Central memory CD8-positive, alpha-beta T cell (primary cell): Measurements from ENCODE around the gene ZNF343.

Source experiments
- ATAC-seq: fragments of 150-1000 bp; cut with Tn5 transposase; replicated peaks from 2 replicates; pipeline ENCODE4 v1.10.0; 2022; ENCODE audit warnings: mild to moderate bottlenecking, moderate FRiP score, moderate number of reproducible peaks; ENCODE audit not compliant: poor library complexity, severe bottlenecking; ENCODE audit errors: extremely low read depth
- DNase-seq, 2 donors: peaks; one replicate each; pipeline ENCODE4 v3.0.0; 2021; ENCODE audit warnings: low spot score in 2 of 2
- H3K27ac Mint-ChIP-seq: one replicate; pipeline ENCODE4 v1.8.0; 2022; ENCODE audit warnings: low read depth, mild to moderate bottlenecking, moderate library complexity, mixed read lengths
- H3K27me3 Mint-ChIP-seq: one replicate; pipeline ENCODE4 v1.8.0; 2022; ENCODE audit warnings: mixed read lengths
- H3K36me3 Mint-ChIP-seq: one replicate; pipeline ENCODE4 v1.8.0; 2022; ENCODE audit warnings: mild to moderate bottlenecking, moderate library complexity, mixed read lengths; ENCODE audit not compliant: insufficient read depth
- H3K4me1 Mint-ChIP-seq: one replicate; pipeline ENCODE4 v1.8.0; 2022; ENCODE audit warnings: mixed read lengths
- H3K4me3 Mint-ChIP-seq: one replicate; pipeline ENCODE4 v1.8.0; 2022; ENCODE audit warnings: mild to moderate bottlenecking, moderate library complexity, mixed read lengths
- H3K9me3 Mint-ChIP-seq: one replicate; pipeline ENCODE4 v1.8.0; 2022; ENCODE audit warnings: mixed read lengths

The ZNF343 gene

DNA sequence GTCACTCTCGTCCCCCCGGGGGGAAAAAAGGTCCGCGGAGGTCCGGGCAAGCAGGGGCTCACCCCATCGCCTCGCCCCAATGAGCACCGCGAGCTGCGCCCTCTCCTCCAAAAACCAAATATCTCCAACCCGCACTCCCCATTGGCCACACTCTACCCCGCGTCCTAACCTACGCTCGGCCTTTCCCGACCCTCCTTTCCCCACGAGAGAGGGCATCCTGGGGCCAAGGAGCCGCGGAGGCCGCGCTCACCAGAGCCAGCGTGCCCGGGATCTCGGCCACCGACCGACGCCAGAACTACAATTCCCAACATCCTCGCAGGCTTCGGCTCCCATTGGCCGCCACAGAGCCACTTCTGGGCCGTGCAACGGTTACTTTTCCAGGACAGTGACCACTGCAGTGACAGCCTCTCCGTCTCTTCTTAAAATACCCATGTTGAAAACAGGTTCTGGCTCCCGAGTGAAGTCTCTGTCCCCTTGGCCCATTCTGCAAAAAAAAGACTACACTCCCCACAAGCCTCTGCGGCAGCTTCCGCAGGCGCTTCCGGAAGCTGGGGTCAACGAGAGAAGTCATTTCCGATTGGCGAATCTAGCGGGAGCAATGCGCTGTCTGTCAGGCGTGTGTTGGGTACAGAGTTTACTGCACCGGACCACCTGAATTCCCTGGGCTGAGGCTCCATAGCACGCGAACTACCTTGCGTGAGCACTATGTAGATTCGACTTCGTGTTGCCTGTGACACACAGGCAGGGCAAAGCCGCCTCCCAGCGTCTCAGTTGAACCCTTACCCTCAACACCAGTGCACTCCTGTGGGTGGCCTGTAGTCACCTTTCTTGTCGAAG lies at the start of gene ZNF343:
Gene ZNF343 (minus strand): TSS at position 285 of the 837 bp plus-strand sequence. CDS start 15,020 bp downstream, outside the sequence.
- peak within 1 kb of the TSS; percentile 95 for H3K27ac Mint-ChIP-seq
- ATAC-seq = peak; percentile 95
- peaks cover 7% of the 10 kb centered on the region for H3K36me3 Mint-ChIP-seq
- DNase-seq = peak; percentile 66 to 70
- H3K9me3 Mint-ChIP-seq = no peaks in the 10 kb centered on the region
- peaks cover 15% of the 10 kb centered on the region for H3K4me1 Mint-ChIP-seq
- peaks cover 10% of the 10 kb centered on the region for H3K27me3 Mint-ChIP-seq
- H3K4me3 Mint-ChIP-seq = peak within 1 kb of the TSS; percentile 96

DNA sequence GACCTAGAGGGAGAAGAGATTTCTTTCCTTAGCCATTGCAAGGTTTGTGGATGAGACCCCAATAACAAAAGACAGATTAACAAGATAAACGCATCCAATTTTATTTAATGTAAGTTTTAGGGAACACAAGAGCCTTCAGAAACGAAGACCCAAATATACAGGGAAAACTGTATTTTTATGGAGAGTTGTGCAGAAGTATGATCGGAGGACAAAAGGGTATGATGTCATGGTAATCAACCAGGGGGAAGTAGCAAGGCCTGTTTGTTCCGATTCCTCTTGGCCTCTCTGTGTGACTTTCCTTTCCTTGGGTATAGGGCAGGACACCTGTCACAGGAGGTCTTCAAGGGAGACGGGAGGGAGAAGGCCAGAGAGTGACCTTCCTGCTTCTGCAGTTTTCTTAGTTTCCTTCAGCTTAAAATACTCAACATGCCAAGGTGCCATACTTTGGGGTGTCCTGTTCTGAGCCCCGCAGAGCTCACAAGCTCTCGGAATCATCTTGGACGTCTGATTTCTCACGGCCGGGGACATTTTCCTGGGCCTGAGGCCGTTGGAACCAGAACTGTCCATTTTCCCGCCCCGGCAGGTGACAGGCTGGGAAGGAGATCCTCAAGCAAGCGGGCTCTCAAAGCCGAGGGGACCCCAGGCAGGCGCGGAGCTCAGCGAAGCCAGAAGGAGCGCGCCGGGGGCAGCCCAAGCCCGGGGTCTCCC lies 49.3 kb upstream of the ZNF343 start:
- no peak overlapping the region for H3K4me3 Mint-ChIP-seq
- no peaks in the 10 kb centered on the region for H3K9me3 Mint-ChIP-seq
- peaks cover 87% of the 10 kb centered on the region for H3K27me3 Mint-ChIP-seq
- DNase-seq = no peak
- no peak overlapping the region for H3K27ac Mint-ChIP-seq
- H3K4me1 Mint-ChIP-seq = no peaks in the 10 kb centered on the region
- no peak for ATAC-seq
- no peaks in the 10 kb centered on the region for H3K36me3 Mint-ChIP-seq

DNA sequence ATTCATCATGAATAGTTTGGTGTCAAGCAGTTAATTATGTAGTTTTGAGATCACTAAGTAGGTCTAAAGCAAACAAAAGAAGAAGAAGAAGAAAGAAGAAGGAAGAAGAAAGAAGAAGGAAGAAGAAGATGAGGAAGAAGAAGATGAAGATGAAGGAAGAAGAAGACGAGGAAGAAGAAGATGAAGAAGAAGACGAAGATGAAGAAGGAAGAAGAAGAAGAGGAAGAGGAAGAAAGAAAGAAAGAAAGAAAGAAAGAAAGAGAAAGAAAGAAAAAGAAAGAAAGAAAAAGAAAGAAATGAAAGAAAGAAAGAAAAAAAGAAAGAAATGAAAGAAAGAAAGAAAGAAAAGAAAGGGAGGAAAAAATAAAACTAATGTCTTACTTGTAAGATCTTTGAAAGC lies 36.9 kb upstream of the ZNF343 start:
- no peaks in the 10 kb centered on the region for H3K4me1 Mint-ChIP-seq
- H3K36me3 Mint-ChIP-seq = peaks cover 1% of the 10 kb centered on the region
- peaks cover 36% of the 10 kb centered on the region for H3K27me3 Mint-ChIP-seq
- no peak overlapping the region for H3K4me3 Mint-ChIP-seq
- ATAC-seq (no peak), DNase-seq (no peak)
- no peaks in the 10 kb centered on the region for H3K9me3 Mint-ChIP-seq
- no peak overlapping the region for H3K27ac Mint-ChIP-seq

DNA sequence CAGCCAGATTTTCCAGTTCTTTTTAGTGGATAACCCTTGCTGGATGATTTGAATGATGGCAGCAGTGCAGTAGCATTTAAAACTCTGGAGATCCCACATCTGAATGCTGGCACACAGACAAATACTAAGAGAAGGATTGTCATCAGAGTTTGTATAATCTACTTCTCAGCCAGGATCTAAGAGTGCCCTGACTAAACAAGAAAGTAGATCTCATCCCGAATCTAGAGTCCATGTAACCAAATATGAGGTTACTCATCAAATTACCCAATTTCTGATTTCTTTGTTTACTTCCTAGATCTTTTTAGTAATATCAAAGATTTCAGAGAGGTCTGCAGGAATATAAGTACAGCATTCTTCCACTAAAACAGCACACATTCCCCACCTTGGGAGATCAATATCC lies 35.5 kb upstream of the ZNF343 start:
- H3K27ac Mint-ChIP-seq = no peak overlapping the region
- no peak for ATAC-seq
- peaks cover 38% of the 10 kb centered on the region for H3K27me3 Mint-ChIP-seq
- no peak for DNase-seq
- H3K4me3 Mint-ChIP-seq = no peak overlapping the region
- no peaks in the 10 kb centered on the region for H3K9me3 Mint-ChIP-seq
- peaks cover 1% of the 10 kb centered on the region for H3K36me3 Mint-ChIP-seq
- H3K4me1 Mint-ChIP-seq = no peaks in the 10 kb centered on the region

DNA sequence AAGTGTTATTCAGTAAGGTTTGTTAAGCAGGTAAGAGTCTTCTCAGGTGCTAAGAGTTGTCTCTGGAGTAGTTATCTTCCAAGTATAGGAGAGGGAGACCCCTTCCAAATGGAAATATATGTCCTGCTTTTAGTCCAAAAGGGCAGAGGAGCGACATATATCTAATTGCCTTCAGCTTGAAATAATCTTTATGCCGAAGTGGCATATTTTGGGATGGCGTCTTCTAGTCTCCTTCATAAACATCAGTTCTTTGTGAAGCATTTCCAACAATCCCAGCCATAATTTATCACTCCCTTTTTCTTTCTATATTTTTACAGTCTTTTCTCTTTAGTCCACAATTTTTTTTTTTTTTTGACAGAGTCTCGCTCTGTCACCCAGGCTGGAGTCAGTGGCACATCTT lies 33.6 kb upstream of the ZNF343 start:
- Mint-ChIP-seq H3K27ac (no peak overlapping the region), H3K4me1 (no peaks in the 10 kb centered on the region), H3K27me3 (peaks cover 56% of the 10 kb centered on the region), H3K9me3 (no peaks in the 10 kb centered on the region), H3K4me3 (no peak overlapping the region), H3K36me3 (no peaks in the 10 kb centered on the region)
- ATAC-seq (no peak), DNase-seq (no peak)

DNA sequence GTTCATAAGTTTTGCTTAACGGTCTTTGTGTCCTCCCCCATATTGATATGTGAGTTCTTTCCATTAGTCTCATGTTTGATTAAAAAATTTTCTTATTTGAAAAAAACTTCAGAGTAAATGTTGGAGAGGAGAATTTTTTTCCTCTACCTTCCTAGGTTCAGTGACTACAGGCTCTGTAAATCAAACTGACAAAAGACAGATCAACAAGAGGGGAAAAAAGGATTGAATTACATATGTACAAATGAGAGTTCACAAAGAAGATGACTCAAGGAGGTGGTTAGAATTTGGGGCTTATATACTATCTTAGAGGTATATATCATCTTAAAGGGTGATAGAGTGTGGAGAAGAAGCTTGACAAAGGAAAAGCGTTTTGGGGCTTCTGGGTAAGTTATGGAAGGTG lies 33.2 kb upstream of the ZNF343 start:
- H3K4me1 Mint-ChIP-seq = no peaks in the 10 kb centered on the region
- no peaks in the 10 kb centered on the region for H3K36me3 Mint-ChIP-seq
- H3K4me3 Mint-ChIP-seq = no peak overlapping the region
- H3K27ac Mint-ChIP-seq = no peak overlapping the region
- ATAC-seq = no peak
- H3K27me3 Mint-ChIP-seq = peaks cover 60% of the 10 kb centered on the region
- H3K9me3 Mint-ChIP-seq = no peaks in the 10 kb centered on the region
- DNase-seq = no peak

DNA sequence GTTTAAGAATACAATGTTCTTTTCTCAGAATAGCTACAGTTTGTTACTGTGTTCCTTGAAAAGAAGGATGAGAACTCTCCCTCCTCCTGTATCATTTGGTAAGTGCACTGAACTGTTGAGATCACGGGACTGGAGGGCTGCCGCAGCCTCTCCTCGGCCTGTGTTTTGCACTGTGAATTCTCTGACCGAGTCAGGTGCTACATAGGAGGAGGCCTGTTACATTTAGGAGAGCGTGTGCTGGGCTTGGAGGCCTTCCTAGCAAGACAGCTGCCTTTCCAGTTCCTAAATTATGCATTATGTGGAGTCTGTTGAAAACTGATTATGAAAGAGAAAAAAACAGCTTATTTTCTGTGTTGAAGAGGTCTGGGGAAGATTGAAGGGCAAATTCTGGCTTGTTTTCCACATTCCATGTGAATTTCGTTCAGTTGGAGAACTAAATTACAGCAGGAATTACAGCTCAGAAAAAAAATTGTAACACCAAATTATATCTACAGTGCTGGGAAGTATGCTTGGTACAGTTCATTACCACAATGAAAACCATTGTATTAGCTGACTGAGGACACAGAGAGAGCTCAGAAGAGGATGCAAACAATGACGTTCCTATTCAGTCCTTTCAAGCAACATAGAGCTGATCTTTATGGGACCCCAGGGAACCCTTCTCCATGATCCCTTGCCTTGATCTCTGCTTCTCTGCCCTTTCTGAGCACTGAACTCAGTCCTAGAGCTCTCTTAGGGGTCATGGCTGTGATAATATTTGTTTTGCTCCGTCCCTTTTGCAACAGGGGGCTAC lies 30.4 kb upstream of the ZNF343 start:
- no peaks in the 10 kb centered on the region for H3K4me1 Mint-ChIP-seq
- H3K4me3 Mint-ChIP-seq = no peak overlapping the region
- H3K27me3 Mint-ChIP-seq = peaks cover 61% of the 10 kb centered on the region
- H3K9me3 Mint-ChIP-seq = no peaks in the 10 kb centered on the region
- no peak for ATAC-seq
- no peak overlapping the region for H3K27ac Mint-ChIP-seq
- no peak for DNase-seq
- H3K36me3 Mint-ChIP-seq = no peaks in the 10 kb centered on the region

DNA sequence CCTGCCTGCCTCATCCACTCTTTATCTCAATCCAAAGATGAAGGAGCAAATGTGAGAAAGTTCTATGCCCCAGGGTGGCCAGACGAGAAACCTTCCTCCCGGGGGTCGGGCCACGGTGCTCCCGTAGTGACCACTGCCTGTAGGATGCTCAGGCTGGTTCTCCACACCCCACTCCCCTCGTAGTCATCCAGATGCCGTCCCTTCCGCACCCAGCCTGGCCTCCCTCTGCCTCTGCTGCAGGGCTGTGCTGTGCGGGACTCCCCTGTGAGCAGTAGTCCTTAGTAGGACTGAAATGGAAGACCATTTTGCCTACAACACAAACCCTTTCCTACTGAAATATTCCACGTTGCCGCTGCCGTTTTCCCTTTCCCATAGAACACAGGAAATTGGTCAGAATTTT lies 29.6 kb upstream of the ZNF343 start:
- ATAC-seq (no peak), DNase-seq (no peak)
- Mint-ChIP-seq H3K9me3 (no peaks in the 10 kb centered on the region), H3K4me1 (no peaks in the 10 kb centered on the region), H3K36me3 (no peaks in the 10 kb centered on the region), H3K27ac (no peak overlapping the region), H3K27me3 (peaks cover 67% of the 10 kb centered on the region), H3K4me3 (no peak overlapping the region)

DNA sequence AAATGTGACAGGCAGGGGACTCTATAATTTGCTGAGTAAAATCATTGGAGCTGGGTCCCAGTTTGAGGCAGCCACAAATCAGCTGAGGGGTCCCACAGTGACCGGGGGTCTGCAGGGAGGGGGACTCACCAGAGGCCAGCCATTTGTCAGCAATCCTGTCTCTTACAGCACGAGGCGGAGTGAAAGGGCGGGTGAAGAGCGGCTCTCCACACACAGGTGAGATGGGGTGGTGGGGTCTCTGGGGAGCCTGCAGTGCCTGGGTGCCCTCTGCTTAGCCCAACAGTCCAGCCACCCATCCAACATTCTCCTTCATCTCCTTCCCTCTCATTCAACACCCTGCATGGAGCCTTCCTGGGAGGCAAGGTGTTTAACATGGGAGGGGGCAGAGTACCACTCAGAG lies 28.4 kb upstream of the ZNF343 start:
- H3K4me1 Mint-ChIP-seq = no peaks in the 10 kb centered on the region

DNA sequence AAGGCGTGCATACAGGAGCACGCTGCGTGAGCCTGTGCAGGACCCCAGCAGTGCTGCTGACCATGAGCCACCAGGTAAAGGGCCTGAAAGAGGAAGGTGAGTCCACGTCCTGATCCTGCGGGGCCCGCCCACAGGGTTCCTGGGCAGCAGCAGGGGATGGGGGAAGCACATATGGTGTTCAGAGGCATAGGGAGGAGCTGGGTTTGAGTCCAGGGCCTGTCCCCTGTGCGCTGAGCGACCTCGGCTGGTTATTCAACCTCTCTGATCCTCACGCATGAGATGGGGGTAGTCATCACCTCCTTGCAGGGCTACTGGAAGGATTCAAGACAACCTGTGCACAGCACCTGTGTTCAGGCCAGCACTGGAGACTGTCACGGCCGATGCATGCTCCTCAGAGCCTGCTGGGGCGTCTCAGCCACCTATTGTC lies 27.9 kb upstream of the ZNF343 start, which contains the start of gene TMC2:
Gene TMC2 (plus strand): TSS at position 14 of the 427 bp plus-strand sequence. CDS start 49 bp downstream, at position 63.
- no peak for ATAC-seq
- DNase-seq = no peak
- Mint-ChIP-seq H3K36me3 (no peaks in the 10 kb centered on the region), H3K27ac (no peak within 1 kb of the TSS), H3K4me3 (no peak within 1 kb of the TSS), H3K4me1 (no peaks in the 10 kb centered on the region), H3K9me3 (no peaks in the 10 kb centered on the region), H3K27me3 (peaks cover 60% of the 10 kb centered on the region)

More for the DNA sequence above, 28.4 kb upstream of the ZNF343 start:
- ATAC-seq (no peak), DNase-seq (no peak)
- Mint-ChIP-seq H3K4me3 (no peak overlapping the region), H3K9me3 (no peaks in the 10 kb centered on the region), H3K27ac (no peak overlapping the region), H3K36me3 (no peaks in the 10 kb centered on the region), H3K27me3 (peaks cover 65% of the 10 kb centered on the region)

DNA sequence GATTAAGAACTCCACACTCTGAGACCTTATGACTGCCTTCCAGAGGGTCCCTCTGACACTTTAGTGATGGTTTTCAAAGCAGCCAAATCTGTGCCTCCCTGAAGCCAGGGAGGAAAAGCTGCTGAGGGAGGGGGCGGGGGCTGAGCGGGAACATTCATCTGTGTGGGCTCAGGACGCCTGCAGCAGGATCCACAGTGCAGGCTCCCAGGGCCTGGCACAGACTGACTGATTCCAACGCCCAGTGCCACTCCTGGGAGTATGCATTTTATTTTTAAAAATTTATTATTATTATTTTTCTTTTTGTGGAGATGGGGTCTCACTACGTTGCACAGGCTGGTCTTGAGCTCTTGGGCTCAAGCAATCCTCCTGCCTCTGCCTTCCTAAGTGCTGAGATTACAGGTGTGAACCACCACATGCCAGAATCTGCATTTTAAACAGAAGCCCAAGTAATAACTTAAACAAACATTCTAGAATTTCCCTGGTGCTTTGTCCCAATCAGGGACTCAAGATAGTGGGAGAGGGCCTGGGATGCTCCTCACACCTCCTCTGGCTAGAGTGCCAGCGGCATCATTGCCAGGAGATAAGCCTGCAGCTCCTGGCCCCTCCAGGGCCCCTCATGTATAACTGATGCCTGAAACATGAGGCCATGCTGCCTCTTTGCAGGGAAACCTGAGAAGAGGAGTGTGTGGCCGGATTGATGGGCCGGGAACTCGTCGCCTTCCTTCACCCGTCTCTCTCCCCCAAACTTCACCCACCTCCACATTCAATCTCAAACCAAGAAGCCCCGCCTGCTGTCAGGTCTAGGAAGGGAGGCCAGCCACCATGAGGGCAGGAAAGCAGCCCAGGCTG lies 27.2 kb upstream of the ZNF343 start:
- Mint-ChIP-seq H3K27ac (no peak overlapping the region), H3K4me3 (no peak overlapping the region), H3K4me1 (no peaks in the 10 kb centered on the region), H3K9me3 (no peaks in the 10 kb centered on the region), H3K36me3 (no peaks in the 10 kb centered on the region), H3K27me3 (peaks cover 54% of the 10 kb centered on the region)
- DNase-seq = no peak
- no peak for ATAC-seq

DNA sequence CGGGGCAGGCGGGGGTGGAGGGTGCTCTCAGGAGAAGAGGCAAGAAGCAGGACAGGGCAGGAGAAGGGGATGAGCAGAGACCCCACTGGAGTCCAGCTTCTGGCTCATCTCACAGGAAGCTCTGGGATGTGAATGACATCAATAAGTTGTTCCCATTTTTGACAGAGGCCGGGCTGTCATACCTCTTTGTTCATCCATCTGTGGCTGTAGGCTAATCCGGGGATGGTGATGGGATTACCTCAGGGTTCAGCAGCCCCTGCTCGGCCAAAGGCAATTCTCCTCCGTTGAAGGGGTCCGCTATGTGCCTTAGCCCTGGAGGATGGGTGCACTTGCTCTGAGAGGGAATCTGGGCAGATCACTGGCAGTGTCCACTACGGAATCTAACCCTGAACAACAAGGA lies 24.4 kb upstream of the ZNF343 start:
- peaks cover 9% of the 10 kb centered on the region for H3K4me1 Mint-ChIP-seq
- no peak overlapping the region for H3K4me3 Mint-ChIP-seq
- H3K27me3 Mint-ChIP-seq = peaks cover 32% of the 10 kb centered on the region
- peaks cover 2% of the 10 kb centered on the region for H3K36me3 Mint-ChIP-seq
- no peaks in the 10 kb centered on the region for H3K9me3 Mint-ChIP-seq
- no peak overlapping the region for H3K27ac Mint-ChIP-seq
- no peak for ATAC-seq
- no peak for DNase-seq
